CD1c-positive myeloid dendritic cell (primary cell): ENCODE data around the gene CADM2.

Experiments
- DNase-seq: peaks from one replicate; pipeline ENCODE4 v3.0.0-alpha.2; 2016; ENCODE audit errors: extremely low spot score

The CADM2 gene

GRCh38 chr3:85189731-85190130, 230.9 kb downstream of the CADM2 start:
- DNase-seq = no peak

- DNase-seq = no peak
Measured at GRCh38 chr3:85193565-85193964, 234.8 kb downstream of the CADM2 start.

GRCh38 chr3:85208650-85209049, 249.9 kb downstream of the CADM2 start:
- DNase-seq = no peak

GRCh38 chr3:85210540-85210939, 251.8 kb downstream of the CADM2 start:
- DNase-seq = no peak

GRCh38 chr3:85228966-85229365, 270.2 kb downstream of the CADM2 start:
- no peak for DNase-seq

GRCh38 chr3:85244091-85244490, 285.3 kb downstream of the CADM2 start:
- DNase-seq = no peak

- no peak for DNase-seq
Measured at GRCh38 chr3:85244519-85244918, 285.7 kb downstream of the CADM2 start.

GRCh38 chr3:85251766-85252165, 293.0 kb downstream of the CADM2 start:
- DNase-seq = no peak

GRCh38 chr3:85252686-85253085, 293.9 kb downstream of the CADM2 start:
- DNase-seq = no peak

- DNase-seq = no peak
Measured at GRCh38 chr3:85254738-85255137, 295.9 kb downstream of the CADM2 start.

- no peak for DNase-seq
Measured at GRCh38 chr3:85255949-85256348, 297.2 kb downstream of the CADM2 start.

- no peak for DNase-seq
Measured at GRCh38 chr3:85258326-85258725, 299.5 kb downstream of the CADM2 start.

- no peak for DNase-seq
Measured at GRCh38 chr3:85258819-85259218, 300.0 kb downstream of the CADM2 start.

- DNase-seq = no peak
Measured at GRCh38 chr3:85259748-85260147, 301.0 kb downstream of the CADM2 start.

- no peak for DNase-seq
Measured at GRCh38 chr3:85264381-85264780, 305.6 kb downstream of the CADM2 start.

- no peak for DNase-seq
Measured at GRCh38 chr3:85270488-85270887, 311.7 kb downstream of the CADM2 start.

- no peak for DNase-seq
Measured at GRCh38 chr3:85271911-85272310, 313.1 kb downstream of the CADM2 start.

GRCh38 chr3:85288257-85288656, 329.5 kb downstream of the CADM2 start:
- DNase-seq = no peak

- no peak for DNase-seq
Measured at GRCh38 chr3:85297291-85297690, 338.5 kb downstream of the CADM2 start.

- no peak for DNase-seq
Measured at GRCh38 chr3:85298032-85298431, 339.2 kb downstream of the CADM2 start.

- no peak for DNase-seq
Measured at GRCh38 chr3:85303156-85303555, 344.4 kb downstream of the CADM2 start.

- no peak for DNase-seq
Measured at GRCh38 chr3:85304360-85304964, 345.7 kb downstream of the CADM2 start.

- DNase-seq = no peak
Measured at GRCh38 chr3:85312331-85312730, 353.5 kb downstream of the CADM2 start.

- DNase-seq = no peak
Measured at GRCh38 chr3:85313380-85313779, 354.6 kb downstream of the CADM2 start.
